Spinal cord (tissue), 10 donors: ENCODE results near the gene DDIAS. TPM values are rescaled to one million over a fixed set of nuclear protein-coding genes. Genes with fewer than 3 reads are reported as not detected.
"Not testable (repeated sequence)": the region's sequence is repeated elsewhere in the genome, so short reads cannot be mapped to it uniquely, and the experiment has no call there.

ENCODE experiments used
- DNase-seq, 6 donors: peaks; one replicate each; pipeline versions ENCODE4 v3.0.0 to v3.0.0-alpha.2; 2013 to 2015; ENCODE audit warnings: low spot score in 6 of 6, low read depth in 4 of 6
- H3K27ac ChIP-seq: one replicate; pipeline ENCODE4 v1.5.1; 2013; ENCODE audit warnings: low read depth, low read length, control low read depth
- H3K27me3 ChIP-seq: one replicate; pipeline ENCODE4 v1.6.1; 2013; ENCODE audit warnings: low read length; ENCODE audit not compliant: control insufficient read depth, insufficient read depth
- H3K36me3 ChIP-seq: one replicate; pipeline ENCODE4 v1.6.1; 2013; ENCODE audit warnings: low read length; ENCODE audit not compliant: control insufficient read depth, insufficient read depth
- H3K4me1 ChIP-seq: one replicate; pipeline ENCODE4 v1.6.1; 2013; ENCODE audit warnings: low read length; ENCODE audit not compliant: control insufficient read depth, insufficient read depth
- H3K4me3 ChIP-seq: one replicate; pipeline ENCODE4 v1.5.1; 2013; ENCODE audit warnings: low read depth, low read length, control low read depth
- H3K9me3 ChIP-seq: one replicate; pipeline ENCODE4 v1.6.1; 2013; ENCODE audit warnings: low read length; ENCODE audit not compliant: control insufficient read depth, insufficient read depth
- WGBS: methylation state at CpG from one replicate; pipeline ENCODE4 v1.1.5; 2013; ENCODE audit warnings: missing lambda C conversion rate; ENCODE audit not compliant: insufficient coverage; 5-methylcytosine and 5-hydroxymethylcytosine counted together
- polyA plus RNA-seq, 2 donors: library from polyadenylated mRNA; unstranded; fragments of 120-200 nt; gene quantifications; one replicate each; pipeline ENCODE4 v1.2.1, GENCODE V29; 2013; ENCODE audit not compliant: insufficient read length in 2 of 2
- total RNA-seq, 2 donors: library from RNA; depleted of rRNA in 1 of 2; stranded (reverse); fragments of 120-200 nt in 1 of 2; fragments of >200 nt in 1 of 2; gene quantifications; one replicate each; pipeline versions ENCODE4 v1.2.3 to v1.2.4, GENCODE V29; 2013 to 2014
- donor health status: healthy.

The DDIAS gene
- total and polyA plus RNA-seq, 4 donors, result 2.7 to 5.0 (median 4.1) TPM

DNA sequence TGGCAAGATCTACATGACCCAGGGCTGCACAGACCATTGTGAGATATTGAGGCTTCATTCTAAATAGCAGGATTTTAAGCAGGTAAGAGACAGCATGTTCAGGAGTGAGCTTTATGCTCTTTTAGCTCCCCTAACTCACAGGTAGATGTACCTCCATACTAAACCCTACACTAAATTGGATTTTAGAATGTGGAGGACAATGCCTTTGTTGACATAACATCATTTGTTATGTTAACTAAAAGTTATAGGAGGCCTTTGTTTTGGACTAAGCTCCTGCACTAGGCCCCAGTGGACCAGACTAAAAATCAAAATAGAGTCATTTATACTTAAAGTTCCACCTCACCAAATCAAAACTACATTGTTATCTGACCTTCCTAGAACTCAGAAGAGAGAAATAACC lies 6.8 kb downstream of the DDIAS start:
- no peaks in the 10 kb centered on the region for H3K27me3 ChIP-seq
- peak overlapping the region; percentile 48 for H3K27ac ChIP-seq
- H3K36me3 ChIP-seq, result no peaks in the 10 kb centered on the region
- H3K9me3 ChIP-seq, result no peaks in the 10 kb centered on the region
- H3K4me1 ChIP-seq, result no peaks in the 10 kb centered on the region
- H3K4me3 ChIP-seq, result no peak overlapping the region
- DNase-seq, result no peak

DNA sequence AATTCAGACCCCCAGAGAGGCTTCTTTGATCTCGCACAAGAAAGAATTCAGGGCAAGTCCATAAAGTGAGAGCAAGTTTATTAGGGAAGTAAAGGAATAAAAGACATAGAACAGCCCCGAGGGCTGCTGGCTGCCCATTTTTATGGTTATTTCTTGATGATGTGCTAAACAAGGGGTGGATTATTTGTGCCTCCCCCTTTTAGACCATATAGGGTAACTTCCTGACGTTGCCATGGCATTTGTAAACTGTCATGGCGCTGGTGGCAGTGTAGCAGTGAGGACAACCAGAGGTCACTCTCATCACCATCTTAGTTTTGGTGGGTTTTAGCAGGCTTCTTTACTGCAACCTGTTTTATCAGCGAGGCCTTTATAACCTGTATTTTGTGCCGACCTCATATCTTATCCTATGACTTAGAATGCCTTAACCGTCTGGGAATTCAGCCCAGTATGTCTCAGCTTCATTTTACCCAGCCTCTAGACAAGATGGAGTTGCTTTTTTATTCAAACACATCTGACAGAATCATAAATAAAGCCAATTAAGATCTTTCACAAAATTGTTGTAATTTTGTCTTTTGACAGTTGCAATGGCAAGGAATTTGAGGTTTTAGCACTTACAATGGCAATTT lies 7.6 kb downstream of the DDIAS start:
- H3K27ac ChIP-seq, result peak overlapping the region; percentile 48
- no peaks in the 10 kb centered on the region for H3K4me1 ChIP-seq
- no peaks in the 10 kb centered on the region for H3K36me3 ChIP-seq
- 36% methylated on average over 2 of the region's 7 CpGs for WGBS
- H3K27me3 ChIP-seq, result no peaks in the 10 kb centered on the region
- H3K9me3 ChIP-seq, result no peaks in the 10 kb centered on the region
- H3K4me3 ChIP-seq, result no peak overlapping the region
- no peak for DNase-seq

DNA sequence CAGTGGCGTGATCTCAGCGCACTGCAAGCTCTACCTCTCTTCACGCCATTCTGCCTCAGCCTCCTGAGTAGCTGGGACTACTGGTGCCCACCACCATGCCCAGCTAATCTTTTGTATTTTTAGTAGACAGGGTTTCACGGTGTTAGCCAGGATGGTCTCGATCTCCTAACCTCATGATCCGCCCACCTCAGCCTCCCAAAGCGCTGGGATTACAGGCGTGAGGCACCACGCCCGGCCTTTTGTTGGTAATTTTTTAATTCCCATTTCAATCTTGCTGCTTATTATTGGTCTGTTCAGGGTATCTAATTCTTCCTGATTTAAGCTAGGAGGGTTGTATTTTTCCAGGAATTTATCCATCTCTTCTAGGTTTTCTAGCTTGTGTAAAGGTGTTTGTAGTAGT lies 18.2 kb downstream of the DDIAS start:
- H3K4me3 ChIP-seq, H3K4me1 ChIP-seq, H3K9me3 ChIP-seq, H3K27me3 ChIP-seq, H3K27ac ChIP-seq, DNase-seq, H3K36me3 ChIP-seq: not testable (repeated sequence)
- WGBS, result 100% methylated on average over 3 of the region's 10 CpGs

DNA sequence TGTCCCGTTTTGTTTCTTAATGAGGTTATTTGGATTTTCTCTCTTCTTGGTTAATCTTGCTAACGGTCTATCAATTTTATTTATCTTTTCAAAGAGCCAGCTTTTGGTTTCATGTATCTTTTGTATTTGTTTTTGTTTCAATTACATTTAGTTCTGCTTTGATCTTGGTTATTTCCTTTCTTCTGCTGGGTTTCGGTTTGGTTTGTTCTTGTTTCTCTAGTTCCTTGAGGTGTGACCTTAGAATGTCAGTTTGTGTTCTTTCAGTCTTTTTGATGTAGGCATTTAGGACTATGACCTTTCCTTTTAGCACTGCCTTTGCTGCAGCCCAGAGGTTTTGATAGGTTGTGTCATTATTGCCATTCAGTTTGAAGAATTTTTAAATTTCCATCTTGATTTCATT lies 18.7 kb downstream of the DDIAS start:
- H3K27me3 ChIP-seq, H3K27ac ChIP-seq, H3K9me3 ChIP-seq, H3K4me3 ChIP-seq, DNase-seq, H3K36me3 ChIP-seq, H3K4me1 ChIP-seq: not testable (repeated sequence)
- WGBS, result no CpG with 5 or more reads among the region's 3 CpGs

DNA sequence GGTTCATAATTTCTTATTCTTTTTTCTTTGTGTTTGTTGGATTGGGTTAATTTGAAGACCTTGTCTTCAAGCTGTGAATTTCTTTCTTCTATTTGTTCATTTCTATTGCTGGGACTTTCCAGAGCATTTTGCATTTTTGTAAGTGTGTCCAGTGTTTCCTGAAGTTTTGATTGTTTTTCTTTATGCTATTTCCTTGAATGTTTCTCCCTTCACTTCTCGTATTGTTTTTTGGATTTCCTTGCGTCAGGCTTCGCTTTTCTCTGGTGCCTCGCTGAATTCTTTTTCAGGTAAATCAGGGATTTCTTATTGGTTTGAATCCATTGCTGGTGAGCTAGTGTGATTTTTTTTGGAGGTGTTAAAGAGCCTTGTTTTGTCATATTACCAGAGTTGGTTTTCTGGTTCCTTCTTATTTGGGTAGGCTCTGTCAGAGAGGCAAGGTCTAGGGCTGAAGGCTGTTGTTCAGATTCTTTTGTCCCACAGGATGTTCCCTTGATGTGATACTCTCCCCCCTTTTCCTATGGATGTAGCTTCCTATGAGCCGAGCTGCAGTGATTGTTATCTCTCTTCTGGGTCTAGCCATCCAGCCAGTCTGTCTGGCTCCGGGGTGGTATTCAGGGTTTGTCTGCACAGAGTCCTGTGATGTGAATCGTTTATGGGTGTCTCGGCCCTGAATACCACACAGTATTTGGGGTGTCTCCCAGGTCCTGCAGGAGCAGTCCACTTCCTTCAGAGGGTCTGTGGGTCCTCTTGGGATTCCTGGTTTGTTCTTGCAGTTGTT lies 21.0 kb downstream of the DDIAS start:
- WGBS, result 85% methylated on average over 6 of the region's 8 CpGs
- not testable (repeated sequence) for H3K9me3 ChIP-seq, H3K4me1 ChIP-seq, H3K27me3 ChIP-seq, H3K36me3 ChIP-seq, H3K27ac ChIP-seq, DNase-seq, H3K4me3 ChIP-seq

DNA sequence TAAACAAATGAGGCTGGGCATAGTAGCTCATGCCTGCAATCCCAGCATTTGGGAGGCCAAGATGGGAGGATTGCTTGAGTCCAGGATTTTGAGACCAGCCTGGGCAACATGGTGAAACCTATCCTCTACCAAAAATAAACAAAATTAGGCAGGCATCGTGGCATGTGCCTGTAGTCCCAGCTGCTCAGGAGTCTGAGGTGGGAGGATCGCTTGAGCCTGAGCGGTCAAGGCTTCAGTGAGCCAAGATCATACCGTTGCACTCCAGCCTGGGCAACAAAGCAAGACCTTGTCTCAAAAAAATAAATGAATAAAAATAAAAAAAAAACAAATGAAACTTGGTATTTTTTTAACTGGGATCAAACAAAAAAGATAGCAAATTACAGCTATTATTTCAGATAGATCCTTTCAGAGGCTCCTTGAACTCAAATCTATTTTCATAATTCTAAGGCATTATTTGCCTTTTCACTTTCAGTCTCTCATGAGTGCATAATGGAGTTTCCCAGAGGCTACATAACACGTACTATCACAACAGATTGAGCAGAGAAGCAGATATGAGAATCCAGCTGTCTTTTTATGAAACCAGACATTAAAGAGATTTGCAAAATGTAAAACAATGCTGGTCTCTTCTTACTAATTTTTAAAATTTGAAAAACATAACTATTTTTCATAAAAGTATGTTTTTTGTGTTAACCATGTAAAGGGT lies 23.1 kb downstream of the DDIAS start:
- Histone ChIP-seq H3K4me3 (no peak overlapping the region), H3K4me1 (no peaks in the 10 kb centered on the region), H3K27ac (no peak overlapping the region), H3K9me3 (no peaks in the 10 kb centered on the region), H3K27me3 (no peaks in the 10 kb centered on the region), H3K36me3 (no peaks in the 10 kb centered on the region)
- peak in 1 of 6 donors; percentile 74 for DNase-seq
- WGBS, result 84% methylated on average over 3 of the region's 5 CpGs

DNA sequence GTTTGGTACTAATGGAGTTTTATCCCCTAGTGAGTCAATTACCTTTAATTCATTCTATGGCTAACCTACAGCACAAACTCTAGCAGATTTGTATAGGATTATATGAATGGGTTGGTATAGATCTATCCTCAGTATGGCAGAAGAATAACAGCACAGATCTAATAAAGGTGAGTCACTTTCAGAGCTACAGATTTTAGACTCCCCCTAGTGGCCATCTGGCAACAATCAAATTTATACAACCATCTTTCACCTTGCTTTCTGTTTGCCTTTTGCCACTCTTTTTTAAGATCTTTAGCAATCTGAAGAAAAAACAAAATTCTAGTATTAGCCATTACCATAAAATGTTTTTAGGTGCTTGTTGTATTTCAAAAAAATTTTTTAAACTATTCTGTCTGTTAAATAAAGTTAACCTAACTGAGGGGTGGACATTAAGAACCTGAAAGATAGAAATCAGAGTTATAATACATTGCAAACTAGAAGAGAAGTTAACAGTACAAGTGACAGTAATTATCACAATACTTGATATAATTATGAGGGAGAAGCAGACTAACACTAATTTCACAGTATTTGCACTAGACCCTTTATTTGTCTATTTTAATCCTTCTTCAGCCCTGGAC lies 25.8 kb downstream of the DDIAS start:
- no peaks in the 10 kb centered on the region for H3K27me3 ChIP-seq
- H3K4me1 ChIP-seq, result no peaks in the 10 kb centered on the region
- H3K4me3 ChIP-seq, result no peak overlapping the region
- no peaks in the 10 kb centered on the region for H3K36me3 ChIP-seq
- H3K27ac ChIP-seq, result no peak overlapping the region
- peak in 4 of 6 donors; percentile 17 to 86 (median 50) for DNase-seq
- H3K9me3 ChIP-seq, result no peaks in the 10 kb centered on the region

DNA sequence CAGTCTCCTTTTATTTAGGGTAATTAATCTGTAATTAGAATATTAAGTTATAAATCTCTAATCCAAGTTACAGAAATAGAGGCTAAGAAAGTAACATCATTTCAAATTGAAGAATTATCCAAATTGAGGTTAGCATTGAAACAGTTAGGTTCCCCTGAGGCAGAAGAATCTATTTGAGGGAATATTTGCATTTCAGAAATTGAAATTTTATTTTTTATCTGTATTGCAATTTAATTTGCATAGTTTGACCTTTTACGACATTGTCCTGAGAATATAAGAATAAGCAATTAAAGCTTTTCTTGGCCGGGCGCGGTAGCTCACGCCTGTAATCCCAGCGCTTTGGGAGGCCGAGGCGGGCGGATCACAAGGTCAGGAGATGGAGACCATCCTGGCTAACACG lies 27.6 kb downstream of the DDIAS start:
- Histone ChIP-seq H3K36me3 (no peaks in the 10 kb centered on the region), H3K27me3 (no peaks in the 10 kb centered on the region), H3K9me3 (no peaks in the 10 kb centered on the region), H3K4me3 (no peak overlapping the region), H3K27ac (no peak overlapping the region), H3K4me1 (no peaks in the 10 kb centered on the region)
- no peak for DNase-seq
- no CpG with 5 or more reads among the region's 10 CpGs for WGBS

DNA sequence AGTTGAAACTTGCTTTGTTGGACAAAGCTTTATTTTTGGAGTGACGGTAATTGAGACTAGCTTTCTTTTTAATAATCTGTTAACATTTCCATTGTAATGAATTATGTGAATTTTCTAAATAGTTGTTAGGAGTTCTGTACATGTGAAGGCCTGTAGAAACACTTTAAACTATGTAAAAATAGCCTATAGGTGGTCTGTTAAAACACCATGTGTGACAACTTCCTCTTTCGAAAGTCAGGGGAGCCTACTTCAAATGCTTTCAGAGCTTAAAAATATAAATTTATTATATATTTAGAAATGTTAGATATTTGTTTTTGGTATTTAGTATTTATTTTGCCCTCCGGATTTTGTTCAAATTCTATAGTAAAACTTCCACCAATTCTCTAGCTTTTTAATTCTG lies 28.7 kb downstream of the DDIAS start:
- H3K27ac ChIP-seq, result no peak overlapping the region
- H3K27me3 ChIP-seq, result no peaks in the 10 kb centered on the region
- no CpG with 5 or more reads among the region's 3 CpGs for WGBS
- no peaks in the 10 kb centered on the region for H3K9me3 ChIP-seq
- no peak overlapping the region for H3K4me3 ChIP-seq
- no peaks in the 10 kb centered on the region for H3K36me3 ChIP-seq
- no peaks in the 10 kb centered on the region for H3K4me1 ChIP-seq
- DNase-seq, result no peak
